Superior temporal gyrus (tissue), 1 donor: ENCODE data around the gene ATP6V1G1.

ENCODE experiments used
- DNase-seq: peaks from one replicate; pipeline ENCODE4 v3.0.0-alpha.2; 2016; ENCODE audit errors: extremely low spot score

ATP6V1G1 gene

GRCh38 chr9:114612272-114612923 lies 24.8 kb downstream of the ATP6V1G1 start:
- DNase-seq: no peak

GRCh38 chr9:114613087-114613486 lies 25.5 kb downstream of the ATP6V1G1 start:
- DNase-seq: no peak

GRCh38 chr9:114613919-114614318 lies 26.4 kb downstream of the ATP6V1G1 start:
- no peak for DNase-seq

- no peak for DNase-seq
These were observed 26.8 kb downstream of the ATP6V1G1 start for GRCh38 chr9:114614373-114614772.

- DNase-seq: no peak
These were observed 29.3 kb downstream of the ATP6V1G1 start for GRCh38 chr9:114616684-114617520.

- peak; percentile 72 for DNase-seq
These were observed 31.7 kb downstream of the ATP6V1G1 start for GRCh38 chr9:114619191-114619761.

GRCh38 chr9:114621561-114621960 lies 34.0 kb downstream of the ATP6V1G1 start:
- DNase-seq: no peak

GRCh38 chr9:114621975-114622609 lies 34.5 kb downstream of the ATP6V1G1 start:
- DNase-seq: no peak

- DNase-seq: no peak
These were observed 37.1 kb downstream of the ATP6V1G1 start for GRCh38 chr9:114624677-114625076.

- DNase-seq: no peak
These were observed 38.9 kb downstream of the ATP6V1G1 start for GRCh38 chr9:114626415-114627020.

GRCh38 chr9:114627553-114627952 lies 40.0 kb downstream of the ATP6V1G1 start:
- no peak for DNase-seq

- peak; percentile 36 for DNase-seq
These were observed 42.1 kb downstream of the ATP6V1G1 start for GRCh38 chr9:114629563-114630090.

GRCh38 chr9:114631166-114631565 lies 43.6 kb downstream of the ATP6V1G1 start:
- no peak for DNase-seq

GRCh38 chr9:114633438-114634089 lies 46.0 kb downstream of the ATP6V1G1 start:
- no peak for DNase-seq

GRCh38 chr9:114634387-114634786 lies 46.8 kb downstream of the ATP6V1G1 start:
- DNase-seq: no peak

- no peak for DNase-seq
These were observed 50.8 kb downstream of the ATP6V1G1 start for GRCh38 chr9:114638404-114638803.

GRCh38 chr9:114641967-114642366 lies 54.4 kb downstream of the ATP6V1G1 start:
- DNase-seq: peak; percentile 58

GRCh38 chr9:114643001-114643400 lies 55.4 kb downstream of the ATP6V1G1 start:
- DNase-seq: no peak

- DNase-seq: no peak
These were observed 56.3 kb downstream of the ATP6V1G1 start for GRCh38 chr9:114643896-114644295.
